Adrenal gland (tissue), 12 donors: ENCODE results near the gene BRSK2. TPM values are rescaled to one million over a fixed set of nuclear protein-coding genes. Genes with fewer than 3 reads are reported as not detected.

ENCODE experiments used
- DNase-seq, 7 donors: peaks; one replicate each; pipeline ENCODE4 v3.0.0-alpha.2; 2019 to 2020
- H3K27ac ChIP-seq, 5 donors: fragments of 200-600 bp; sonication (generic) in 4 of 5; 1 replicate in 3 of 5; 2 replicates in 2 of 5; pipeline versions ENCODE4 v1.5.1 to v1.8.0; 2016 to 2020; ENCODE audit warnings: mild to moderate bottlenecking in 1 of 5
- H3K27me3 ChIP-seq: fragments of 200-600 bp; 2 replicates; pipeline ENCODE4 v1.8.0; 2021
- H3K36me3 ChIP-seq, 2 donors: fragments of 200-600 bp; replicated peaks in 1 of 2; 1 replicate in 1 of 2; 2 replicates in 1 of 2; pipeline versions ENCODE4 v1.5.1 to v1.8.0; 2018 to 2022
- H3K4me1 ChIP-seq, 2 donors: fragments of 200-600 bp; replicated peaks in 1 of 2; 1 replicate in 1 of 2; 2 replicates in 1 of 2; pipeline versions ENCODE4 v1.5.1 to v1.8.0; 2018 to 2021
- H3K4me3 ChIP-seq, 4 donors: fragments of 200-600 bp; sonication (generic) in 3 of 4; one replicate each; pipeline ENCODE4 v1.5.1; 2016 to 2018
- H3K9me3 ChIP-seq, 3 donors: fragments of 200-600 bp; sonication (generic) in 1 of 3; replicated peaks in 1 of 3; 1 replicate in 2 of 3; 2 replicates in 1 of 3; pipeline versions ENCODE4 v1.5.1 to v1.8.0; 2016 to 2021
- CTCF ChIP-seq, 6 experiments: fragments of 450-650 bp in 4 of 6; fragments of 200-600 bp in 2 of 6; sonication (generic) in 1 of 6; IDR thresholded peaks; 1 replicate in 5 of 6; 2 replicates in 1 of 6; pipeline versions ENCODE4 v1.5.1 to v1.8.0; 2016 to 2021; ENCODE audit warnings: antibody characterized with exemption in 6 of 6, mild to moderate bottlenecking in 2 of 6, moderate library complexity in 1 of 6
- POLR2A ChIP-seq, 2 donors: fragments of 450-650 bp; IDR thresholded peaks; one replicate each; pipeline ENCODE4 v1.6.1; 2017; ENCODE audit warnings: antibody characterized with exemption in 2 of 2, mild to moderate bottlenecking in 2 of 2, moderate library complexity in 1 of 2
- WGBS, 4 donors: extraction: QIAGEN DNeasy Blood & Tissue Kit in 2 of 4; methylation state at CpG; one replicate each; pipeline versions ENCODE4 v1.1.5 to v1.1.7; 2013 to 2017; 5-methylcytosine and 5-hydroxymethylcytosine counted together
- intact Hi-C, 2 donors: fragments of 100-400 bp; cut with DNase I; formaldehyde crosslinking; loops; one replicate each; pipeline versions ENCODE4 v1.14.1 to v1.15.0; 2022 to 2023
- polyA plus RNA-seq, 3 donors: library from polyadenylated mRNA; stranded (reverse); fragments of 200-250 nt in 2 of 3; fragments of 350-450 nt in 1 of 3; fragmentation: Illumina TruSeq in 1 of 3; extraction: RNeasy Lipid Tissue Mini Kit (QIAGEN cat#74804) in 1 of 3; gene quantifications; one replicate each; pipeline ENCODE4 v1.2.3, GENCODE V29; 2013 to 2014
- total RNA-seq, 9 donors: library from RNA; depleted of rRNA in 4 of 9; stranded (reverse); fragments of >200 nt in 4 of 9; fragments of 120-200 nt in 1 of 9; fragmentation: NEBNext Ultra II Directional in 1 of 9; extraction: Animal tissue kit (Norgen Biotek cat#: 25700) in 1 of 9; gene quantifications; one replicate each; pipeline versions ENCODE4 v1.1.0 to v1.2.4, GENCODE V29; 2013 to 2023
- donor health status: healthy with polysubstance abuse.
- donor health status: Bipolar disorder and iron deficiency.
- donor health status: DM: yes; HTN: yes; CAD: no.
- donor health status: DM: no; HTN: no; CAD: no.
- donor health status: DM: no; HTN: no; CAD: no.
- donor health status: DM: yes; HTN: yes; CAD: no.

The BRSK2 gene
- total and polyA plus RNA-seq, 12 donors: 0.18 to 24.5 (median 1.4) TPM; not detected in 1

DNA sequence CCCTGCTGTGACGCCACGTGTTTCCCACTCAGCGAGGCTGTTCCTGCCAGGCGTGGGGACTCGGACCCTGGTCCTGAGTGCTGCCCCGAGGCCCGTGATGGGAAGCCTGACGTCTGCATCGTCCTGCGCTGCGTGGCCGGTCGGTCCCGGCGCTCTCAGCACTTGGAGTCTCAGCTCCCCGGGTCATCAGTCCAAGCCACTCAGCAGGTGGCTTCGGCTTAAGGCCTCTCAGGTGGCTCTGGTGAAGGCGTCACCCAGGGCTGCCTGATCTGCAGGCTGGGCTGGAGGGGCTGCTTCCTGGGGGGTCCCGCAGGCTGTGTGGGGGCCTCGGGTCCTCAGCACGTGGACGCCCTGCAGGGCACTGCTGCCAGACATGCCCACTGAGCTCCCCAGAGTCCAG lies 35.3 kb downstream of the BRSK2 start:
- DNase-seq: no peak
- no peaks in the 10 kb centered on the region for H3K36me3 ChIP-seq
- H3K9me3 ChIP-seq: no peaks in the 10 kb centered on the region
- 83 to 100% (median 88%) methylated on average over 2 to 22 of the region's 22 CpGs; no CpG with 5 or more reads in 1 of the 4 donors for WGBS, 4 donors
- no peak for TF ChIP-seq POLR2A (IDR thresholded peaks at IDR 0.05)
- no peak for TF ChIP-seq CTCF (IDR thresholded peaks at IDR 0.05)
- no peak overlapping the region for H3K4me3 ChIP-seq
- H3K27me3 ChIP-seq: no peaks in the 10 kb centered on the region
- no peaks in the 10 kb centered on the region for H3K4me1 ChIP-seq
- intact Hi-C loops: no loop called here
- no peak overlapping the region for H3K27ac ChIP-seq

GRCh38 chr11:1425439-1425838 lies 35.7 kb downstream of the BRSK2 start:
- H3K27ac ChIP-seq: no peak overlapping the region
- no peaks in the 10 kb centered on the region for H3K9me3 ChIP-seq
- H3K4me3 ChIP-seq: no peak overlapping the region
- intact Hi-C loops: no loop called here
- no peak for DNase-seq
- H3K36me3 ChIP-seq: no peaks in the 10 kb centered on the region
- WGBS, 4 donors: 64 to 80% (median 73%) methylated on average over 5 to 17 of the region's 17 CpGs
- H3K27me3 ChIP-seq: no peaks in the 10 kb centered on the region
- TF ChIP-seq POLR2A (IDR thresholded peaks at IDR 0.05) (no peak), CTCF (IDR thresholded peaks at IDR 0.05) (no peak)
- no peaks in the 10 kb centered on the region for H3K4me1 ChIP-seq

DNA sequence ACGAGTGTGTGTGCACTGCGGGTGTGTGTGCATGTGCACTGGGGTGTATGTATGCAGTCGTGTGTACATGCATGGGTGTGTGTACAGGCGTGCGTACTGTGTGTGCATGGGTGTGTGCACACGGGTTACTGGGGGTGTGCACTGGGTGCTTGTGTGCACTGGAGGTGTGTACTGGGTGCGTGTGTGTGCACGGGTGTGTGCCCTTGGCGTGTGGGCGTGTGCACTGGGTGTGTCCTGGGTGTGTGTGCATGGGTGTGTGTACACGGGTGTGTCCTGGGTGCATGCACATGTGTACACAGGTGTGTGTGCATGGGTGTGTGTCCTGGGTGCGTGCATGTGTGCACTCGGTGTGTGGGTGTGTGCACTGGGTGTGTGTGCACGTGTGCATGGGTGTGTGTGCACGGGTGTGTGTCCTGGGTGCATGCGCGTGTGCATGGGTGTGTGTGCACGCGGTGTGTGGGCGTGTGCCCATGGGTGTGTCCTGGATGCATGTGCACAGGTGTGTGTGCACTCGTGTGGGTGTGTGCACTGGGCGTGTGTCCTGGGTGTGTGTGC lies 39.1 kb downstream of the BRSK2 start:
- no peaks in the 10 kb centered on the region for H3K9me3 ChIP-seq
- no peak for DNase-seq
- 88 to 93% (median 91%) methylated on average over 22 of the region's 22 CpGs for WGBS, 4 donors
- H3K4me1 ChIP-seq: no peaks in the 10 kb centered on the region
- H3K4me3 ChIP-seq: no peak overlapping the region
- H3K36me3 ChIP-seq: no peaks in the 10 kb centered on the region
- intact Hi-C loops: no loop called here
- no peaks in the 10 kb centered on the region for H3K27me3 ChIP-seq
- TF ChIP-seq CTCF (IDR thresholded peaks at IDR 0.05) (no peak), POLR2A (IDR thresholded peaks at IDR 0.05) (no peak)
- no peak overlapping the region for H3K27ac ChIP-seq

DNA sequence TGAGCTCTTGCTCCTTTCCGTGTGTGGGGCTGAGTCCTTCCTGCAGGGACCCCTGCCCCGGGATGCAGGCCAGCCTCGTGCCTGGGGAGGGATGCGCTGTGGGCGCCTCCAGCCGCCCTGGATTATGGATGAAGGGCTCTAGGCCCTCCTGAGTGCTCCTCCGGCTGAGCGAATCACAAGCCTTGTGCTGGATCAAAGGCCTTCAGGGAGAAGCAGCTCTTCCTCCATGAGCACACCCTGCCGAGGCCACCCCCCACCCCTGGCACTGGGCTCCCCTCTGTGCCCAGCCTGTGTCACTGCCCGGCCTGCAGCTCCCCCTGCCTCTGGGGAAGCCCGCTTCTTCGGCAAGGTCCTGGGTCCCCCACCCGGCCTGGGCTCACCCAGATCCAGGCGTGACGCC lies 43.8 kb downstream of the BRSK2 start:
- WGBS, 4 donors: 72 to 95% (median 76%) methylated on average over 7 to 15 of the region's 15 CpGs
- DNase-seq: no peak
- H3K27me3 ChIP-seq: peaks cover 5% of the 10 kb centered on the region
- H3K4me1 ChIP-seq: no peaks in the 10 kb centered on the region
- H3K4me3 ChIP-seq: no peak overlapping the region
- H3K27ac ChIP-seq: no peak overlapping the region
- intact Hi-C loops: no loop called here
- TF ChIP-seq CTCF (IDR thresholded peaks at IDR 0.05): no peak
- H3K9me3 ChIP-seq: no peaks in the 10 kb centered on the region
- no peaks in the 10 kb centered on the region for H3K36me3 ChIP-seq
